Lower lobe of right lung (tissue), 2 donors: ENCODE results near the gene MBD3L2. TPM values are rescaled to one million over a fixed set of nuclear protein-coding genes. Genes with fewer than 3 reads are reported as not detected.
A peak's percentile ranks its signal among the peaks of the same experiment; 100 is the strongest.
"Not testable (repeated sequence)": the region's sequence is repeated elsewhere in the genome, so short reads cannot be mapped to it uniquely, and the experiment has no call there.

Experiments used
- ATAC-seq, 2 donors: fragments of 200-7000 bp; cut with Tn5 transposase; one replicate each; pipeline ENCODE4 v1.9.1; 2020 to 2022; ENCODE audit warnings: mild to moderate bottlenecking in 2 of 2, moderate library complexity in 2 of 2
- DNase-seq: peaks from one replicate; pipeline ENCODE4 v3.0.0-alpha.2; 2020
- H3K27ac ChIP-seq: fragments of 200-600 bp; one replicate; pipeline ENCODE4 v1.8.0; 2022
- H3K27me3 ChIP-seq: fragments of 200-600 bp; one replicate; pipeline ENCODE4 v1.8.0; 2022; ENCODE audit warnings: low read depth
- H3K36me3 ChIP-seq: fragments of 200-600 bp; one replicate; pipeline ENCODE4 v1.8.0; 2022; ENCODE audit warnings: mild to moderate bottlenecking
- H3K4me1 ChIP-seq: fragments of 200-600 bp; one replicate; pipeline ENCODE4 v1.8.0; 2022
- H3K4me3 ChIP-seq: fragments of 200-600 bp; one replicate; pipeline ENCODE4 v1.8.0; 2022; ENCODE audit warnings: mild to moderate bottlenecking
- H3K9me3 ChIP-seq: fragments of 200-600 bp; one replicate; pipeline ENCODE4 v1.8.0; 2022
- intact Hi-C: fragments of 100-400 bp; cut with DNase I; formaldehyde crosslinking; loops from one replicate; pipeline ENCODE4 v1.11.0; 2022
- long read RNA-seq: library from polyadenylated mRNA; unstranded; transcript quantifications from one replicate; pipeline ENCODE4 v2.0.0, GENCODE V29; 2021
- total RNA-seq: library from RNA; stranded (reverse); fragmentation: NEBNext Ultra II Directional; extraction: Animal tissue kit (Norgen Biotek cat#: 25700); gene quantifications from one replicate; pipeline ENCODE4 v1.2.1, GENCODE V29; 2021
- TF ChIP-seq, protein P1 (sequence below): fragments of 200-600 bp; IDR thresholded peaks from one replicate; pipeline ENCODE4 v1.8.0; 2022; ENCODE audit warnings: antibody characterized with exemption, mild to moderate bottlenecking
- donor health status: DM: no; HTN: yes; CAD: no; lungs with severe emphysema.

MBD3L2 gene
- total RNA-seq = not detected
- long read RNA-seq = 0 reads

DNA sequence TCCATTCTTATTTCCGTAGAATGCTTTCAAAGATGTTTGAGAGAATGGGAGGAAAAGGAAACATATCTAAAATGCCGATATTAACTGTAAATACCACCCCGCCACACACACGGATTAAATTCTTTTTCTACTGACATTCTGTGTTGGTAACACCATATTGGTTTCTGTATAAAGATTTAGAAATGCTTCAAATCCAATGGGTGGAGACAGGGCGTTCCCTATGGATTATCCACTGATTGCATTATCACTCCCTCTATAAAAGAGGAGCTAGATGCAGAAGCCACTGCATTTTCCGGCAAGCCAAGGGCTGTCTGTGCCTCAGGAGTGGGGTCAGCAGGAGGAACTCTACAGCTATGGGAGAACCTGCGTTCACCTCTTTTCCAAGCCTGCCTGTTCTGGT, at the start of gene MBD3L2:
MBD3L2 (plus strand) TSS at position 301 of the 400 bp plus-strand sequence; CDS start at position 354, 53 bp downstream.
- ATAC-seq, DNase-seq, H3K9me3 ChIP-seq, H3K36me3 ChIP-seq, H3K27ac ChIP-seq, H3K4me3 ChIP-seq, H3K27me3 ChIP-seq, H3K4me1 ChIP-seq, intact Hi-C loops: not testable (repeated sequence)

DNA sequence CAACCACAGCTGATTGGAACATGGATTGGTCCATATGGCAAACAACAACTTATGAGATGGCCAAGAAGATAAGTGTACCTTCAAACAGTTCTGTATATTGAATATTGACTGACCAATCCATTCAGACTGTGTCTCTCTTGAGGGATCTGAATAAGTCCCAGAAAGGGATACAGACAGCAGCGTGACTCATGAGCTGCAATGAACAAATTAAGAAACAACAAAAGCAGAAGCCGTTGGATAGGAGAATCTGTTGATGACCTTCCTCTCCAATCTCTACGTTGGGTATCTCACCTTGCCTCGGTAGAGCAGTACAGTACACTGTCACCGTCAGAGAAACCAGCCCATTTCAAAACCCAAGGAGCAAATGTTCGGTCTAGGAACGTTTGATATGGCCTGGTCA, 49.2 kb upstream of the MBD3L2 start:
- peaks cover 3% of the 10 kb centered on the region for H3K4me1 ChIP-seq
- peaks cover 7% of the 10 kb centered on the region for H3K27me3 ChIP-seq
- TF ChIP-seq, protein P1, sequence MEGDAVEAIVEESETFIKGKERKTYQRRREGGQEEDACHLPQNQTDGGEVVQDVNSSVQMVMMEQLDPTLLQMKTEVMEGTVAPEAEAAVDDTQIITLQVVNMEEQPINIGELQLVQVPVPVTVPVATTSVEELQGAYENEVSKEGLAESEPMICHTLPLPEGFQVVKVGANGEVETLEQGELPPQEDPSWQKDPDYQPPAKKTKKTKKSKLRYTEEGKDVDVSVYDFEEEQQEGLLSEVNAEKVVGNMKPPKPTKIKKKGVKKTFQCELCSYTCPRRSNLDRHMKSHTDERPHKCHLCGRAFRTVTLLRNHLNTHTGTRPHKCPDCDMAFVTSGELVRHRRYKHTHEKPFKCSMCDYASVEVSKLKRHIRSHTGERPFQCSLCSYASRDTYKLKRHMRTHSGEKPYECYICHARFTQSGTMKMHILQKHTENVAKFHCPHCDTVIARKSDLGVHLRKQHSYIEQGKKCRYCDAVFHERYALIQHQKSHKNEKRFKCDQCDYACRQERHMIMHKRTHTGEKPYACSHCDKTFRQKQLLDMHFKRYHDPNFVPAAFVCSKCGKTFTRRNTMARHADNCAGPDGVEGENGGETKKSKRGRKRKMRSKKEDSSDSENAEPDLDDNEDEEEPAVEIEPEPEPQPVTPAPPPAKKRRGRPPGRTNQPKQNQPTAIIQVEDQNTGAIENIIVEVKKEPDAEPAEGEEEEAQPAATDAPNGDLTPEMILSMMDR = no peak
- H3K27ac ChIP-seq = peak overlapping the region; percentile 9
- DNase-seq = no peak
- intact Hi-C loops = no loop called here
- no peaks in the 10 kb centered on the region for H3K9me3 ChIP-seq
- peak; percentile 29 to 46 for ATAC-seq
- H3K36me3 ChIP-seq = no peaks in the 10 kb centered on the region
- H3K4me3 ChIP-seq = no peak overlapping the region

DNA sequence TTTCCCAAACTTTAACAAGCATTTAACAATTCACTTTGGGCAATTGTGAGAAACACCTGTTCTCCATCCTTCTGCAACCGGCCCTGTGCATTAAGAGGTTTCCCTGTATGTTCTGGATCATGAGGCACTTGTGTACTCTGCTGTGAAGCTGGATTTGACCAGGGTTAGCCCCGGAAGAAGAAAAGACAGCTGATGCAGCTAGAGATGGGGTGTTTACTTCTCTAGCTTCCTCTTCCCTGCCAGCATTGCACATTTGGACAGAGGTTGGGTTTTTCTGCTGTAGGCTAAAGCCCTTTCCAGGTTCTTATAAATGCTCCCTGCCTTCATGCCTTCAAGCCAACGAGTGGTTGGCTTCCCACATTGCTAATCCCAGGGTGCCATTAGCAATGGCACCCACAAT, 48.8 kb upstream of the MBD3L2 start:
- Histone ChIP-seq H3K27me3 (peaks cover 7% of the 10 kb centered on the region), H3K27ac (peak overlapping the region; percentile 9), H3K9me3 (no peaks in the 10 kb centered on the region), H3K36me3 (no peaks in the 10 kb centered on the region), H3K4me3 (no peak overlapping the region), H3K4me1 (peaks cover 3% of the 10 kb centered on the region)
- intact Hi-C loops = no loop called here
- no peak for DNase-seq
- TF ChIP-seq, protein P1 = no peak
- peak in 1 of 2 donors; percentile 42 for ATAC-seq

DNA sequence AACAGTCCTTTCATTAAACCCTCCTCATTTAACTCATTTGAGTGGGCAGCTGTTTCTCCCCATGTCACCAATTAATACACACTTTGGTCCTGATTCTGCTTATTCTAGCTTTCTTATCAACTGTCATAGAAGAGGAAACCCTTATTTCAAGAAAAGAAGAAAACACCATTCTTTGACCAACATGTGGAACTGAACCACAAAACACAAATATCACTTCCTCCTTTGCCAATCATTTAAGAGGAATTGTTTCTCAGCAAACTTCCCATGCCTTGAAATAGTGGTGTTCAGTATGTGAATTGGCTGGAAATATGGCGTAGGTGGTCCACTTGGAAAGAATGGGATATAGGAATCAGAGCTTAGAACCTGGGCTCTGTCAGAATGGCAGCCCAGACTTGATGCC, 48.3 kb upstream of the MBD3L2 start:
- DNase-seq = no peak
- Histone ChIP-seq H3K4me1 (peaks cover 3% of the 10 kb centered on the region), H3K27me3 (peaks cover 7% of the 10 kb centered on the region), H3K27ac (peak overlapping the region; percentile 9), H3K4me3 (no peak overlapping the region), H3K36me3 (no peaks in the 10 kb centered on the region), H3K9me3 (no peaks in the 10 kb centered on the region)
- ATAC-seq = no peak
- intact Hi-C loops = no loop called here
- TF ChIP-seq, protein P1 = no peak

DNA sequence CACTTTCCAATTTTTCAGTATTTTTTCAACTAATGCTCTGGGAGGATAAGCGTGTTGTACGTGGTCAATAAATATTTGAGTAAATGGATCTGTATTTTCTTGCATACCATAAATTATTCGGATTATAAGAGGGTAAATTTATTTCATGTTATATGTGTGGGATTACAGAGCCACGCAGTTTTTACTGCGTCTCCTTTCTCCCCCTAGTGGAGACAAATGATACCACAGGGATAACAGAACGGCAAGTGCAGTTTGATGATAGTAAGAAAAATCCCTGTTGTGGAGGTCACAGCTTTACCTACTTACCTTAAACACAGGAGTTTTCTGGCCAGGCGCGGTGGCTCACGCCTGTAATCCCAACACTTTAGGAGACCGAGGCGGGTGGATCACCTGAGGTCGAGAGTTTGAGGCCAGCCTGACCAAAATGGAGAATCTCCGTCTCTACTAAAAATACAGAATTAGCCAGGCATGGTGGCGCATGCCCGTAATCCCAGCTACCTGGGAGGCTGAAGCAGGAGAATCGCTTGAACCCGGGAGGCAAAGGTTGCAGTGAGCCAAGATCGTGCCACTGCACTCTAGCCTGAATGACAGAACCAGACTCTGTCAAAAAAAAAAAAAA, 44.7 kb upstream of the MBD3L2 start:
- intact Hi-C loops = no loop called here
- DNase-seq (no peak), ATAC-seq (peak in 1 of 2 donors; percentile 63)
- Histone ChIP-seq H3K27me3 (peaks cover 16% of the 10 kb centered on the region), H3K4me3 (no peak overlapping the region), H3K4me1 (peaks cover 3% of the 10 kb centered on the region), H3K9me3 (no peaks in the 10 kb centered on the region), H3K27ac (no peak overlapping the region), H3K36me3 (no peaks in the 10 kb centered on the region)
- TF ChIP-seq, protein P1 = peak; percentile 81

DNA sequence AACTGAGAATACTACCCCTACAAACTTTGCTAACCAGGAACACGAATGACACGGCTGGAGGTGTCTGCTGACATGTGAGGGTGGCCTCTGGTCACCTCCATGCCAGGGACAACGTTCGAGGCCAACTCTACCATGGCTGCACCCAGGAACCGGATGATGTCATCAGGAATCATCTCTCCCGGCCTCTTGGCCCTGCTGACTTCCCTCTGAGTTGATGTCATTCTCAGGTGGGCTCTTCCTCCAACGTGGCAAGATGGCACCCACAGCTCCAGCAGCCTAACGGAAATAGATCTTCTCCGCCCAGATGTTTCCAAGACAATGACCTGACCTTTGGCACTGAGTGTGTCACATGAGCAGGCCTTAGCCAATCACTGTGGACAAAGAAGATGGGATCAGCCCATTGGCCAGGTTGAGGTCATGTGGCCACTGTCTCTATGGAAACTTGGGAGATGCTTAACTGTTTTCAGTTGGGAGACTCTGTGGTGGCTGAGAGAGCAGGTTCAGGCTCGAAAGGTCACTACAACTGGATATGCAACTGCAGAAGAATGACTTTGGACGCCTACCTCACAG, 42.9 kb upstream of the MBD3L2 start:
- peaks cover 16% of the 10 kb centered on the region for H3K27me3 ChIP-seq
- no peak for ATAC-seq

More for the DNA sequence above, 42.9 kb upstream of the MBD3L2 start:
- no peak overlapping the region for H3K27ac ChIP-seq
- no peak for DNase-seq
- H3K4me1 ChIP-seq = no peaks in the 10 kb centered on the region
- H3K9me3 ChIP-seq = no peaks in the 10 kb centered on the region
- TF ChIP-seq, protein P1 = no peak
- intact Hi-C loops = no loop called here
- H3K4me3 ChIP-seq = no peak overlapping the region
- no peaks in the 10 kb centered on the region for H3K36me3 ChIP-seq
